Measurements from ENCODE around the gene INPP5F.

DNA sequence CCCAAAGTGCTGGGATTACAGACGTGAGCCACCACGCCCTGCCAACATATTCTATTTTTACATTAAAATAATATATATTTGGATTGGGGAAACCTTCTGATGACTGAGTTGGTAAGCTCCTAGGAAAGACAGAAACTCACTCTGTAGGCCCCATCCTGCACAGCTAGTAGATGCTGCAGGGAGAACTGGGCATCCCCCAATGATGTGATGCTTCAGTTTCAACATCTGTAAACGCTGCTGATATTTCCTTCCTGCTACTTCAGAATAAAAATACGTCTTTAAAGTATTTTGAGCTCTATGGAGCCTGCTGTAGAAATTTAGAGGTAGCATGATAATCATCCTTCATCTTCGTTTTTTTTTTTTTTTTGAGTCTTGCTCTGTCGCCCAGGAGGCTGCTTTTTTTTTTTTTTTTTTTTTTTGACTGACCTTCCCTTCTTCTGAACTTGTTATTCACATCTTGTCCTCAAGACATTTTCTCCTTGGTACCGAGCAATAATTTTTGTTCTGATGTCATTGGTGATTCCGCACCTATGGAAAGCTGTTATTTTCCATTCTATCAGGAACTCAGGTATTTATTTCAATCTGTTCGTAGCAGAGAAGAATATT is 21.8 kb upstream of the INPP5F start:
- TF ChIP-seq GATA2 (IDR thresholded peaks at IDR 0.05; ENCODE audit: low read depth, low read length) (no peak), GATA3 (IDR thresholded peaks at IDR 0.05; ENCODE audit: low read depth, low read length) (no peak)
